K562 (cell line): Measurements from ENCODE around the gene SNX4. TPM values are rescaled to one million over a fixed set of nuclear protein-coding genes. Genes with fewer than 3 reads are reported as not detected.

Source experiments
- ATAC-seq: fragments of 200-7000 bp; cut with Tn5 transposase; 3 replicates; pipeline ENCODE4 v1.9.1; 2020; ENCODE audit warnings: moderate library complexity
- BruUV-seq: library from RNA; stranded (reverse); fragments of 400-500 nt; replicated peaks from 2 replicates; lab custom pipeline; 2021; lab: Mats Ljungman, UMichigan
- CTCF ChIA-PET: fragments of 300-600 bp; formaldehyde crosslinking; extraction: SDS; loops from one replicate; lab custom pipeline; 2021; ENCODE audit warnings: low intra/inter-chr PET ratio; lab: Yijun Ruan, JAX
- POLR2A ChIA-PET: fragments of 300-600, 350-650 bp; sonication (Branson Sonifier 250); formaldehyde crosslinking; extraction: SDS; loops from one replicate; lab custom pipeline; 2021; ENCODE audit warnings: antibody characterized with exemption, inconsistent platforms; lab: Yijun Ruan, JAX
- DNase-seq, 4 experiments: peaks; one replicate each; pipeline versions ENCODE4 v3.0.0 to v3.0.0-alpha.2; 2011 to 2018; ENCODE audit warnings: low spot score in 3 of 4, mixed read lengths in 3 of 4; ENCODE audit errors: extremely low read depth in 1 of 4
- FAIRE-seq: peaks from 2 replicates; lab custom pipeline; 2011; peaks lifted over from hg19 to GRCh38; lab: Jason Lieb, UNC
- H2AFZ ChIP-seq: 2 replicates; pipeline ENCODE4 v1.6.0; 2011; ENCODE audit warnings: low read depth, low read length, control low read depth, inconsistent platforms
- H3K27ac ChIP-seq: fragments of 200-600 bp; 3 replicates; pipeline ENCODE4 v1.8.0; 2011; ENCODE audit warnings: low read depth, mild to moderate bottlenecking, control low read depth, inconsistent platforms, low read length, moderate library complexity, mixed read lengths; ENCODE audit errors: extremely low read depth
- H3K27me3 ChIP-seq, 2 experiments: fragments of 300-600 bp in 1 of 2; 2 replicates in 1 of 2; 3 replicates in 1 of 2; pipeline versions ENCODE4 v1.6.0 to v1.8.0; 2011; ENCODE audit warnings: inconsistent platforms in 2 of 2, low read length in 2 of 2, mild to moderate bottlenecking in 1 of 2, mixed read lengths in 1 of 2, moderate library complexity in 1 of 2; ENCODE audit not compliant: control insufficient read depth in 2 of 2, insufficient read depth in 2 of 2
- H3K36me3 ChIP-seq: fragments of 300-600 bp; 3 replicates; pipeline ENCODE4 v1.8.0; 2011; ENCODE audit warnings: mild to moderate bottlenecking, low read length, inconsistent platforms; ENCODE audit not compliant: control insufficient read depth, insufficient read depth
- H3K4me1 ChIP-seq, 2 experiments: fragments of 200-600 bp in 1 of 2; replicated peaks in 1 of 2; 2 replicates in 1 of 2; 3 replicates in 1 of 2; pipeline versions ENCODE4 v1.5.1 to v1.8.0; 2011; ENCODE audit warnings: inconsistent platforms in 2 of 2, low read length in 2 of 2, mild to moderate bottlenecking in 1 of 2, mixed read lengths in 1 of 2, moderate library complexity in 1 of 2; ENCODE audit not compliant: control insufficient read depth in 2 of 2, insufficient read depth in 2 of 2
- H3K4me2 ChIP-seq: 2 replicates; pipeline ENCODE4 v1.6.1; 2011; ENCODE audit warnings: low read length, control low read depth, inconsistent platforms, mixed read lengths; ENCODE audit not compliant: insufficient read depth
- H3K4me3 ChIP-seq: fragments of 200-600 bp; sonication (generic), shearing (Covaris generic); 2 replicates; pipeline ENCODE4 v1.5.1; 2016; ENCODE audit warnings: control low read depth, inconsistent platforms
- H3K79me2 ChIP-seq: fragments of 200-600 bp; 3 replicates; pipeline ENCODE4 v1.8.0; 2011; ENCODE audit warnings: low read length, inconsistent platforms; ENCODE audit not compliant: control insufficient read depth, insufficient read depth
- H3K9ac ChIP-seq, 2 experiments: 2 replicates each; pipeline versions ENCODE4 v1.6.0 to v1.6.1; 2011; ENCODE audit warnings: low read depth in 2 of 2, low read length in 2 of 2, control low read depth in 1 of 2, inconsistent platforms in 1 of 2, mild to moderate bottlenecking in 1 of 2, mixed read lengths in 1 of 2; ENCODE audit not compliant: insufficient read depth in 1 of 2
- H3K9me1 ChIP-seq: one replicate; pipeline ENCODE4 v1.6.0; 2011; ENCODE audit warnings: inconsistent platforms, mild to moderate bottlenecking, low read length, moderate library complexity; ENCODE audit not compliant: control insufficient read depth, insufficient read depth
- H3K9me3 ChIP-seq: replicated peaks from 2 replicates; pipeline ENCODE4 v1.5.1; 2011; ENCODE audit warnings: low read depth, low read length, inconsistent platforms; ENCODE audit not compliant: control insufficient read depth, insufficient read depth
- H4K20me1 ChIP-seq: replicated peaks from 2 replicates; pipeline ENCODE4 v1.6.1; 2011; ENCODE audit warnings: low read length, inconsistent platforms, mixed read lengths; ENCODE audit not compliant: control insufficient read depth, insufficient read depth
- ELF2 ChIP-seq: fragments of 250-450 bp; sonication (Bioruptor Pico); IDR thresholded peaks from 2 replicates; pipeline ENCODE4 v1.5.0; 2021; ENCODE audit warnings: mild to moderate bottlenecking
- ESRRA ChIP-seq: fragments of 450-650 bp; IDR thresholded peaks from 2 replicates; pipeline ENCODE4 v1.6.1; 2014; ENCODE audit warnings: low read depth, mild to moderate bottlenecking, moderate library complexity, borderline replicate concordance
- JUN ChIP-seq, 2 experiments: sonication (generic) in 1 of 2; formaldehyde crosslinking in 1 of 2; IDR thresholded peaks; 2 replicates each; pipeline versions ENCODE4 v1.6.1 to v1.8.0; 2012 to 2022; ENCODE audit warnings: borderline replicate concordance in 2 of 2, mild to moderate bottlenecking in 2 of 2, improper control_type of control experiment in 1 of 2, low read depth in 1 of 2, low read length in 1 of 2, missing genetic modification reagents in 1 of 2
- RAD51 ChIP-seq: fragments of 450-650 bp; IDR thresholded peaks from 2 replicates; pipeline ENCODE4 v1.7.1; 2016; ENCODE audit warnings: low read depth, mild to moderate bottlenecking, borderline replicate concordance
- TCFL5 ChIP-seq: fragments of 250-450 bp; sonication (Bioruptor Pico); conservative IDR thresholded peaks from 2 replicates; pipeline ENCODE4 v1.6.1; 2021; ENCODE audit warnings: mild to moderate bottlenecking, moderate library complexity, matching md5 sums
- ZBTB49 ChIP-seq: sonication (generic); formaldehyde crosslinking; IDR thresholded peaks from 2 replicates; pipeline ENCODE4 v1.8.0; 2022; ENCODE audit warnings: missing genetic modification reagents, mild to moderate bottlenecking, borderline replicate concordance
- ZEB2 ChIP-seq: fragments of 450-650 bp; IDR thresholded peaks from 2 replicates; pipeline ENCODE4 v1.6.1; 2016
- ZNF212 ChIP-seq: fragments of 450-650 bp; formaldehyde crosslinking; IDR thresholded peaks from 2 replicates; pipeline ENCODE4 v1.4.0; 2020; ENCODE audit warnings: mild to moderate bottlenecking
- ZNF589 ChIP-seq: fragments of 200-800 bp; sonication (Bioruptor generic); IDR thresholded peaks from 2 replicates; pipeline ENCODE4 v1.6.1; 2016; ENCODE audit warnings: low read depth, missing genetic modification characterization, missing compliant biosample characterization
- WGBS: fragments of 100-300 bp; shearing (Covaris generic); methylation state at CpG from one replicate; pipeline ENCODE4 v1.1.6; 2016; ENCODE audit warnings: low coverage, mixed read lengths; ENCODE audit not compliant: insufficient coverage; ENCODE audit errors: missing lambda C conversion rate; 5-methylcytosine and 5-hydroxymethylcytosine counted together
- in situ Hi-C: fragments of 300-500 bp; cut with MboI; formaldehyde crosslinking; loops from 4 replicates; pipeline ENCODE4 v1.15.0; 2018; ENCODE audit warnings: inconsistent platforms, mixed read lengths
- intact Hi-C: fragments of 100-400 bp; cut with micrococcal nuclease; formaldehyde crosslinking; loops from 2 replicates; pipeline ENCODE4 v1.14.2; 2022
- polyA plus RNA-seq, 8 experiments: library from polyadenylated mRNA; depleted of rRNA in 4 of 8; stranded (reverse) in 5 of 8; unstranded in 3 of 8; fragments of >200 nt; fragmentation: Nextera tagmentation in 2 of 8; fragmentation: Illumina TruSeq in 1 of 8; extraction: Ambion mirVana in 2 of 8; extraction: Trizol in 1 of 8; gene quantifications; 2 replicates each; pipeline versions ENCODE4 v1.2.1 to v1.2.3, GENCODE V29; 2011 to 2014; ENCODE audit warnings: inconsistent platforms in 1 of 8, missing spikeins in 1 of 8
- total RNA-seq, 7 experiments: library from RNA; depleted of rRNA in 6 of 7; stranded (reverse); fragments of >200 nt in 6 of 7; fragmentation: Illumina TruSeq in 2 of 7; extraction: Trizol in 2 of 7; gene quantifications; 2 replicates each; pipeline versions ENCODE4 v1.2.1 to v1.2.3, GENCODE V29; 2011 to 2021; ENCODE audit warnings: low replicate concordance in 1 of 7
- TF ChIP-seq, protein P1 (sequence below): fragments of 250-450 bp; sonication (Bioruptor Pico); IDR thresholded peaks from 2 replicates; pipeline ENCODE4 v1.9.0; 2021; ENCODE audit warnings: mild to moderate bottlenecking

Gene SNX4
- total and polyA plus RNA-seq, 9 of the 15 experiments (the other 6 are each of a cell fraction or from before 2014, with no cell fraction given): 11.4 to 40.3 (median 30.0) TPM

- H3K4me2 ChIP-seq: no peak overlapping the region
- BruUV-seq: no TSS peak
- no peaks in the 10 kb centered on the region for H3K36me3 ChIP-seq
- in situ Hi-C loops: no loop called here
- WGBS: 14% methylated on average over 1 of the region's 2 CpGs
- no peak overlapping the region for H2AFZ ChIP-seq
- TF ChIP-seq ELF2 (CRISPR knock-in tag): no peak
- TF ChIP-seq ZNF589: no peak
- TF ChIP-seq ZEB2: no peak
- no peak for TF ChIP-seq ZNF212
- no peak for TF ChIP-seq TCFL5 (CRISPR knock-in tag)
- TF ChIP-seq, protein P1, sequence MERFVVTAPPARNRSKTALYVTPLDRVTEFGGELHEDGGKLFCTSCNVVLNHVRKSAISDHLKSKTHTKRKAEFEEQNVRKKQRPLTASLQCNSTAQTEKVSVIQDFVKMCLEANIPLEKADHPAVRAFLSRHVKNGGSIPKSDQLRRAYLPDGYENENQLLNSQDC (CRISPR knock-in tag): no peak
- TF ChIP-seq RAD51: no peak
- TF ChIP-seq ESRRA: no peak
- no peak for TF ChIP-seq JUN (IDR thresholded peaks at IDR 0.05; ENCODE audit: borderline replicate concordance, low read depth, low read length)
- no peak for TF ChIP-seq JUN (CRISPR knock-in tag; IDR thresholded peaks at IDR 0.05; ENCODE audit: borderline replicate concordance)
- no peak for TF ChIP-seq ZBTB49 (CRISPR knock-in tag)
- TF ChIP-seq, all 486 proteins: peak for 0
- Histone ChIP-seq H3K4me3 (no peak overlapping the region), H3K27ac (no peak overlapping the region), H3K9me1 (no peaks in the 10 kb centered on the region), H4K20me1 (no peaks in the 10 kb centered on the region), H3K9me3 (no peaks in the 10 kb centered on the region), H3K79me2 (no peaks in the 10 kb centered on the region), H3K27me3 (no peaks in the 10 kb centered on the region; a peak in 1 of 5 replicates), H3K9ac (no peak overlapping the region), H3K4me1 (no peaks in the 10 kb centered on the region)
- no peak for ATAC-seq
- POLR2A ChIA-PET: no interaction called here
- intact Hi-C loops: no loop called here
- no peak for DNase-seq
- FAIRE-seq: no peak
- CTCF ChIA-PET: no interaction called here
Measured at GRCh38 chr3:125402639-125403038, 117.4 kb downstream of the SNX4 start.
